Stimulated activated CD8-positive, alpha-beta memory T cell treated with anti-CD3 and anti-CD28 coated beads, Interleukin-12 subunit alpha, Interleukin-12 subunit beta, amount 100 ng/mL, for 24 hours (primary cell): ENCODE measurements around the gene NTN5.
"Not testable (repeated sequence)": the region's sequence is repeated elsewhere in the genome, so short reads cannot be mapped to it uniquely, and the experiment has no call there.

ENCODE experiments used
- DNase-seq: peaks from one replicate; pipeline ENCODE4 v3.0.0-alpha.2; 2020; ENCODE audit errors: extremely low read depth

NTN5 gene

GRCh38 chr19:48670699-48671445 is 1.9 kb downstream of the NTN5 start:
- no peak for DNase-seq

DNA sequence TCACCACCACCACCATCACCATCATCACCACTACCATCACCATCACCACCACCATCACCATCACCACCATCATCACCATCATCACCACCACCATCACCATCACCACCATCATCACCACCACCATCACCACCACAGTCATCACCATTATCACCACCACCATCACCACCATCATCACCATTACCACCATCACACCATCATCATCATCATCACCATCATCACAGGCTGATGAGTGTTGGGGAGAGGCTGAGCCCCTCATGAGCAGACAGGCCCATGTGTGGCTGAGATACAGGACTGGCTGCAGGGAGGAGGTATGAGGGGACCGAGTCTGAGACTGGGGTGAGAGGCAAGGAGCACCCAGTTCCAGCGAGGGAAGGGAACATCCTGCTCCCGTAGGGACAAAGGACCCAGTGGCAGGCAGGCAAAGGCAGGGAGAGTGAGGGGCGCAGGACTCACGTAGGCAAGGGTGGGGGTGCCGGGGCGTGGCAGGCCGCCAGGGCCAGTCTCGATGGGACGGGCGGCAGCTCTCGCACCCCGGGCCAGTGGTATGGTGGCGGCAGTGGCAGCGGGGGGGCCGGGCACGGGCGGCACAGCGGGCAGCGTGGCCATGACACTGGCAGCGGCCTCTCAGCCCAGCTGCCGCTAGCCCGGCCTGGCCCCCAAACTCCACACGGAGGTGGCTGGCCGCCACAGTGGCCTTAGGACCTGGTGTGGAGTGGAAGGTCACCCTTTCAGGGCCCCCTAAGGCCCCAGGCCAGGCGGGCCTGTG is 2.7 kb downstream of the NTN5 start:
- no peak for DNase-seq

- DNase-seq, result no peak
Measured at GRCh38 chr19:48668761-48669160, 4.1 kb downstream of the NTN5 start.

DNA sequence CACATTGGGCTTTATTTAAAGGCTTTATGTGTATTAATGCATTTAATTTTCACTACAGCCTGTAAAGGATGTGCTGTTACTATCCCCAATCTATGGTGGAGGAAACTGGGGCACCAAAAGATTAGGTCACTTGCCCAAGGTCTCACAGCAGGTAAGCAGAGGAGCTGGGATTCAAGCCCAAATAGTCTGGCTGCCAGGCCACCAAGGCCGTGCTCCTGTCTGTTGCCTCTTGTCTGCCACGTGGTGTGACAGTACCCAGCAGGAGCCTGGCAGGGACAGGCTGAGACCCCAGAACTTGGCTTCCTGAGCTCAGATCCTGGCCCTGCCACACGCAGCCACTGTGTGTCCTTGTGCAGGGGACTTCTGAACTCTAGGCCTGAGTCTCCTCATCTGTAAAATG is 4.5 kb downstream of the NTN5 start:
- DNase-seq, result no peak

DNA sequence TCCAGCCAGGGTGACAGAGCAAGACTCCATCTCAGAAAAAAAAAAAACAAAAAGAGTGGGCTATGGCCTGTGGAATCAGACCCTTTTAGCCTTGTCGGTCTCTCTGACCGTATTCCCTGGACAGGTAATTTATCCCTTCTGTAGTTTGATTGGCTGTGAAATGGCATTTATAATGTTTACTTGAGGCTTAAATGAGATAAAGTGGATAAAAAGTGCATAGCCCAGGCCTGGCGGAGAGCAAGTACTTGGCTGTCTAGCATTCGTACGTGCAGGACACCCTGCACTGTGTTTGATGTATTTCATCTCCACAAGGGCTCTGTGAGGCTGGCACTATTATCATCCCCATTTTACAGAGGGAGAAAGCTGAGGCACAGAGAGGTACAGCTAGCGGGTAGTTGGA is 7.0 kb downstream of the NTN5 start:
- no peak for DNase-seq

GRCh38 chr19:48664476-48664875 is 8.3 kb downstream of the NTN5 start:
- no peak for DNase-seq

GRCh38 chr19:48663667-48664066 is 9.2 kb downstream of the NTN5 start:
- no peak for DNase-seq

- no peak for DNase-seq
Measured at GRCh38 chr19:48661711-48662090, 11.1 kb downstream of the NTN5 start.

DNA sequence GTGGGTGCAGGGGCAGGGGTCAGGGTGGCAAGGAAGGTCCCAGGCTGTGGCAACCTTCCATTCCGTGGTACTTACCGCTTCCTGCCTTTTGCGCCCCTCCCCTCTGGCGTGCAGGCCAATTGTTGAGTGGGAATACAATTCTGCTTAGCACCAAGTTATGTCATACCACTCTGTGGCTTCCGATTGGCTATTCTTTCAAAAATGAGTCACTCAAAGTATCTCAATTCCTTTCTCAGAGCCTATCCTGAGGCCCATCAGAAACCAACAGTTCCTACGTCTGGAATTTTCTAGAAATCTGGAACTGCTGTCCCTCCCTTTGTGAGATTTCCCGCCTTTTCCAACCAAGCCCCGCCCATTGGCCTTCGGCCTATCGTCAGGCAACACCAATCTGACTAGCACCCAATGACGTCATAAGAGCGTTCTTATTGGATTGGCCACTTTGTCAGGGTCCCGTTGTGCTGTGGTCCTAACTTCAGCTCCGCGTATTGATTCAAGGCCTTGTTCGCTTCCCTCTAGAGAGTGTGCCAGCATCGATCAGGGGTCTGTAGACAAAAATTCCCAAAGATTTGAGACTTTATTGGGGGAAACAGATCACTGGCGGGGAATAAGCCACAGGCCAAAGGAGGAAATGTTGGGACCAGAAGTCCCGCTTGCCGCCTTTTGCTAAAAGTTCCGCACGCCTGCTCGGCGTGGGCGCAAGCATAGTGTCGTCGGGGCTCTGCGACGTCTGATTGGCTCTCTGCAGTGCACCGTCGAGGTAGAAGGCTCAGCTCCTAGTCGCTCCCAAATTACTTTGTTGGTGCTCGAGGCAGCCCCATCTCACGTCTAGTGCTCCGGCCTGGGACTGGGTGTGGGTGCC is 11.7 kb downstream of the NTN5 start:
- peak; percentile 58 for DNase-seq

GRCh38 chr19:48659768-48660167 is 13.0 kb downstream of the NTN5 start:
- DNase-seq, result no peak

GRCh38 chr19:48658483-48658882 is 14.3 kb downstream of the NTN5 start:
- DNase-seq, result no peak

- not testable (repeated sequence) for DNase-seq
Measured at GRCh38 chr19:48657828-48658227, 15.0 kb downstream of the NTN5 start.

- DNase-seq, result no peak
Measured at GRCh38 chr19:48656840-48657474, 15.9 kb downstream of the NTN5 start.

- no peak for DNase-seq
Measured at GRCh38 chr19:48654299-48655059, 18.3 kb downstream of the NTN5 start.

GRCh38 chr19:48651683-48652048 is 21.2 kb downstream of the NTN5 start:
- no peak for DNase-seq

DNA sequence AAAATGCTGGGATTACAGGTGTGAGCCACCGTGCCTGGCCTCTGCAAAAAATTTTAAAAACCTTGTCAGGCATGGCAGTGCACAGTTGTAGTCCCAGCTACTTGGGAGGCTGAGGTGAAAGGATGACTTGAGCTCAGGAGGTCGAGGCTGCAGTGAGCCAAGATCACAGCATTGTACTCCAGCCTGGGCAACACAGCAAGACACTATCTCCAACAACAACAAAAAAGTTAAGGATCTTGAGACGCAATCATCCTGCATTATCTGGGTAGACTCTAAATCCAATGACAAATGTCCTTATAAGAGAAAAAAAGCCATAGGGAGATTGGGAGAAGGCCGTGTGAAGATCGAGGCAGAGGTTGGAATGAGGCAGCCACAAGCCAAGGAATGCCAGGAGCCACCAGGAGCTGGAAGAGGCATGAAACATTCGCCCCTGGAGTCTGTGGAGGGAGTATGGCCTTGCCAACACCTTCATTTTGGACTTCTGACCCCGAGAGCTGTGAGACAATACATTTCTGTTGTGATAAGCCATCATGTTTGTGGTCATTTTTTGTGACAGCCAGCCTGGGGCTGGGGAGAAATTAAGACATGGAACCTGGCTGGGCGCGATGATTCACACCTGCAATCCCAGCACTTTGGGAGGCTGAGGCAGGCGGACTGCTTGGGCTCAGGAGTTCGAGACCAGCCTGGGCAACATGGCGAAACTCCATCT is 21.7 kb downstream of the NTN5 start:
- DNase-seq, result no peak

DNA sequence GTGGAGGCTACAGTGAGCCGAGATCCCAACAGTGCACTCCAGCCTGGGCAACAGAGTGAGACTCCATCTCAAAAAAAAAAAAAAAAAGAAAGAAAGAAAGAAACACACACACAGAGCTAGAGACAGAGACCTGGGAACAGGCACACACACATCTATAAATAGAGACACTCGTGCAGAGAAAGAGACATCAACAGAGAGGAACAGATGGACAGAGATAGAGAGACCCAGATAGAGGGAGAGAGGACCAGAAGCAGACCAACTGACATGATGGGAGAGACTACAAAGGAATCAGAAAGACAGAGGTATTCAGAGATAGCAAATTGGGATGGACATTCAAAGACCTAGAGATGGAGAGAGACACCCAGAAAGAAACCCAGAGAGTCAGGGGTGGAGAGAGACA is 24.7 kb downstream of the NTN5 start:
- DNase-seq, result no peak

GRCh38 chr19:48646722-48647216 is 26.0 kb downstream of the NTN5 start:
- no peak for DNase-seq

- peak; percentile 77 for DNase-seq
Measured at GRCh38 chr19:48646001-48646721, 26.7 kb downstream of the NTN5 start, which contains the start of gene CA11. Gene CA11, minus strand, starts transcription at chr19:48646187. Its CDS starts 555 bp downstream, at chr19:48645632.

DNA sequence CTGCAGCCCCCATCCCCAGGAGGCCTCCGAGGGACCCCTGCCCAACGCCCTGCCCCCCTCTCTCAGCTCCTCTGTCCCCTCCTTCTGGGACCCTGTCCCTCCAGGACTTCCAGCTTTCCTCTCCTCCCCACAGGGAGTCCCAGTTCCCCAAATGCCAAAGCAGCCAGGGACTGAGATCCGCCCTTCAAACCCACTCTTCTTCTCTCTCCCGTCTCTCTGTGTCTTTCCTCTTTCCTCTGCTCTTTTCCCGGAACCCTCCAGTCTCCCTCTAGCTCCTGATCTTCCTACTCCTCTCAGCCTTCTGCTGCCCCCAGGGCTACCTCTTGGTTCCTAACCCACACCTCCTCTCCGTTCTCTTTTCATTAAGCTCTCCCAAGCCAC is 27.2 kb downstream of the NTN5 start:
- no peak for DNase-seq
